Subcutaneous adipose tissue (tissue), 4 donors: ENCODE measurements around the gene MRGPRX2. TPM values are rescaled to one million over a fixed set of nuclear protein-coding genes. Genes with fewer than 3 reads are reported as not detected.

Source experiments
- CTCF ChIP-seq: fragments of 450-650 bp; IDR thresholded peaks from one replicate; pipeline ENCODE4 v1.5.1; 2016; ENCODE audit warnings: low read depth, mild to moderate bottlenecking, control low read depth, antibody characterized with exemption, moderate library complexity
- total RNA-seq, 4 donors: library from RNA; depleted of rRNA; stranded (reverse); fragments of >200 nt; gene quantifications; one replicate each; pipeline ENCODE4 v1.1.0, GENCODE V29; 2016

MRGPRX2 gene
- total RNA-seq, 4 donors from 2014 or later = 0.17 to 0.66 TPM; not detected in 2

GRCh38 chr11:19076744-19077589 is 16.4 kb upstream of the MRGPRX2 start:
- TF ChIP-seq CTCF = no peak

- no peak for TF ChIP-seq CTCF
Observed at GRCh38 chr11:19075636-19076035, 15.1 kb upstream of the MRGPRX2 start.

GRCh38 chr11:19073454-19074415 is 13.2 kb upstream of the MRGPRX2 start:
- no peak for TF ChIP-seq CTCF

GRCh38 chr11:19072464-19072863 is 11.9 kb upstream of the MRGPRX2 start:
- TF ChIP-seq CTCF = no peak

GRCh38 chr11:19071255-19071654 is 10.7 kb upstream of the MRGPRX2 start:
- no peak for TF ChIP-seq CTCF

- TF ChIP-seq CTCF = no peak
Observed at GRCh38 chr11:19059833-19060232, 684 bp downstream of the MRGPRX2 start.

GRCh38 chr11:19055905-19056304 is 4.6 kb downstream of the MRGPRX2 start:
- TF ChIP-seq CTCF = no peak
